Measurements from ENCODE around the gene PSTPIP1. TPM values are rescaled to one million over a fixed set of nuclear protein-coding genes. Genes with fewer than 3 reads are reported as not detected.

PSTPIP1 gene
- total and polyA plus RNA-seq, 2 donors from 2014 or later = 2.2 to 22.1 TPM

- Histone ChIP-seq H3K27me3 (ENCODE audit: control insufficient read depth, insufficient read depth, low read length) (no peaks in the 10 kb centered on the region), H3K4me1 (ENCODE audit: control insufficient read depth in 2 of 3, insufficient read depth in 2 of 3, low read depth in 1 of 3, low read length in 3 of 3) (no peaks in the 10 kb centered on the region), H3K9ac (ENCODE audit: low read length in 3 of 3) (no peak overlapping the region), H3K4me3 (ENCODE audit: low read length in 3 of 3) (no peak overlapping the region), H3K27ac (ENCODE audit: low read depth in 2 of 2, low read length in 2 of 2) (no peak overlapping the region), H3K9me3 (ENCODE audit: control insufficient read depth in 2 of 3, insufficient read depth in 1 of 3, low read length in 3 of 3) (no peaks in the 10 kb centered on the region), H3K36me3 (ENCODE audit: control insufficient read depth in 2 of 3, insufficient read depth in 3 of 3, low read length in 3 of 3) (no peaks in the 10 kb centered on the region)
- TF ChIP-seq, protein P1, sequence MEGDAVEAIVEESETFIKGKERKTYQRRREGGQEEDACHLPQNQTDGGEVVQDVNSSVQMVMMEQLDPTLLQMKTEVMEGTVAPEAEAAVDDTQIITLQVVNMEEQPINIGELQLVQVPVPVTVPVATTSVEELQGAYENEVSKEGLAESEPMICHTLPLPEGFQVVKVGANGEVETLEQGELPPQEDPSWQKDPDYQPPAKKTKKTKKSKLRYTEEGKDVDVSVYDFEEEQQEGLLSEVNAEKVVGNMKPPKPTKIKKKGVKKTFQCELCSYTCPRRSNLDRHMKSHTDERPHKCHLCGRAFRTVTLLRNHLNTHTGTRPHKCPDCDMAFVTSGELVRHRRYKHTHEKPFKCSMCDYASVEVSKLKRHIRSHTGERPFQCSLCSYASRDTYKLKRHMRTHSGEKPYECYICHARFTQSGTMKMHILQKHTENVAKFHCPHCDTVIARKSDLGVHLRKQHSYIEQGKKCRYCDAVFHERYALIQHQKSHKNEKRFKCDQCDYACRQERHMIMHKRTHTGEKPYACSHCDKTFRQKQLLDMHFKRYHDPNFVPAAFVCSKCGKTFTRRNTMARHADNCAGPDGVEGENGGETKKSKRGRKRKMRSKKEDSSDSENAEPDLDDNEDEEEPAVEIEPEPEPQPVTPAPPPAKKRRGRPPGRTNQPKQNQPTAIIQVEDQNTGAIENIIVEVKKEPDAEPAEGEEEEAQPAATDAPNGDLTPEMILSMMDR (IDR thresholded peaks at IDR 0.05; ENCODE audit: borderline replicate concordance, extremely low read depth, insufficient read depth) = no peak
- FAIRE-seq (no peak), DNase-seq (peak in 1 of 5 donors; percentile 76)
- intact Hi-C loops (cut with DNase I) = no loop called here
These were observed 8.3 kb downstream of the PSTPIP1 start for GRCh38 chr15:77002954-77003912.

DNA sequence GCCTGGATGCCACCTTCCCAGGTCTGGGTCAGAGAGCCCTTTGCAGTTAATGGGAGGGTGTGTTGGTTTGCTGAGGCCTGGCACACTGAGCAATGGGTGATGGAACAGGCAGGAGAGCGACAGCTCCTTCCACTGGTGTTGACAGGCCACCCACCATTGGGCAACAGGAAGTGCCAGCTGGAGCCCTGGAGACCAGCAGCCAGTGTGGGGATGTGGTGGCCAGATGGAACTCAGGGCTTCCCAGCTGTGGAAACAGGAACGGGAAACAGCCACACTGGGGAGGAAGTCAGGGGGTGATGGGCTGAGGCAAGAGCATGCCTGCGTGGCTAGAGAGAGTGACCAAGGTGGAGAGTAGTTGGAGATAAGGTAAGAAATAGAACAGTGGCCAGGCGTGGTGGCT lies 9.3 kb downstream of the PSTPIP1 start:
- Histone ChIP-seq H3K27me3 (ENCODE audit: control insufficient read depth, insufficient read depth, low read length) (no peaks in the 10 kb centered on the region), H3K27ac (ENCODE audit: low read depth in 2 of 2, low read length in 2 of 2) (no peak overlapping the region), H3K4me1 (ENCODE audit: control insufficient read depth in 2 of 3, insufficient read depth in 2 of 3, low read depth in 1 of 3, low read length in 3 of 3) (no peaks in the 10 kb centered on the region), H3K36me3 (ENCODE audit: control insufficient read depth in 2 of 3, insufficient read depth in 3 of 3, low read length in 3 of 3) (no peaks in the 10 kb centered on the region), H3K4me3 (ENCODE audit: low read length in 3 of 3) (no peak overlapping the region), H3K9ac (ENCODE audit: low read length in 3 of 3) (no peak overlapping the region), H3K9me3 (ENCODE audit: control insufficient read depth in 2 of 3, insufficient read depth in 1 of 3, low read length in 3 of 3) (no peaks in the 10 kb centered on the region)
- TF ChIP-seq, protein P1 (IDR thresholded peaks at IDR 0.05; ENCODE audit: borderline replicate concordance, extremely low read depth, insufficient read depth) = no peak
- intact Hi-C loops (cut with DNase I) = no loop called here
- FAIRE-seq (no peak), DNase-seq (peak in 1 of 5 donors; percentile 82)

GRCh38 chr15:77009176-77009575 lies 14.2 kb downstream of the PSTPIP1 start:
- Histone ChIP-seq H3K27me3 (ENCODE audit: control insufficient read depth, insufficient read depth, low read length) (no peaks in the 10 kb centered on the region), H3K9me3 (ENCODE audit: control insufficient read depth in 2 of 3, insufficient read depth in 1 of 3, low read length in 3 of 3) (no peaks in the 10 kb centered on the region), H3K4me1 (ENCODE audit: control insufficient read depth in 2 of 3, insufficient read depth in 2 of 3, low read depth in 1 of 3, low read length in 3 of 3) (no peaks in the 10 kb centered on the region), H3K36me3 (ENCODE audit: control insufficient read depth in 2 of 3, insufficient read depth in 3 of 3, low read length in 3 of 3) (no peaks in the 10 kb centered on the region), H3K4me3 (ENCODE audit: low read length in 3 of 3) (no peak overlapping the region), H3K27ac (ENCODE audit: low read depth in 2 of 2, low read length in 2 of 2) (no peak overlapping the region), H3K9ac (ENCODE audit: low read length in 3 of 3) (no peak overlapping the region)
- no peak for FAIRE-seq
- peak in 1 of 5 donors; percentile 20 for DNase-seq
- TF ChIP-seq, protein P1 (IDR thresholded peaks at IDR 0.05; ENCODE audit: borderline replicate concordance, extremely low read depth, insufficient read depth) = no peak
- intact Hi-C loops (cut with DNase I) = no loop called here
